DND-41 (cell line): ENCODE data around the gene DYRK2.
A peak's percentile ranks its signal among the peaks of the same experiment; 100 is the strongest.

Experiments
- ATAC-seq: fragments of 200-7000 bp; cut with Tn5 transposase; 3 replicates; pipeline ENCODE4 v1.9.1; 2021; ENCODE audit warnings: low read depth; ENCODE audit not compliant: insufficient read depth
- DNase-seq: peaks from one replicate; pipeline ENCODE4 v3.0.0-alpha.2; 2020
- H2AFZ ChIP-seq: 2 replicates; pipeline ENCODE4 v1.6.0; 2012; ENCODE audit warnings: low read depth, low read length
- H3K27ac ChIP-seq: 2 replicates; pipeline ENCODE4 v1.5.1; 2012; ENCODE audit warnings: low read length, inconsistent platforms
- H3K27me3 ChIP-seq: fragments of 200-600 bp; sonication (generic); 2 replicates; pipeline ENCODE4 v1.6.0; 2012; ENCODE audit warnings: low read length, mild to moderate bottlenecking, inconsistent platforms; ENCODE audit not compliant: insufficient read depth, poor library complexity
- H3K36me3 ChIP-seq: 2 replicates; pipeline ENCODE4 v1.5.1; 2012; ENCODE audit warnings: low read length, inconsistent platforms; ENCODE audit not compliant: insufficient read depth
- H3K4me1 ChIP-seq: 2 replicates; pipeline ENCODE4 v1.5.1; 2012; ENCODE audit warnings: mild to moderate bottlenecking, low read length; ENCODE audit not compliant: insufficient read depth
- H3K4me2 ChIP-seq: 2 replicates; pipeline ENCODE4 v1.6.0; 2012; ENCODE audit warnings: mild to moderate bottlenecking, moderate library complexity, low read length, inconsistent platforms; ENCODE audit not compliant: insufficient read depth
- H3K4me3 ChIP-seq, 2 experiments: fragments of 200-600 bp in 1 of 2; shearing (Covaris generic) in 1 of 2; 2 replicates each; pipeline ENCODE4 v1.5.1; 2012 to 2016; ENCODE audit warnings: inconsistent platforms in 2 of 2, low read length in 2 of 2, mild to moderate bottlenecking in 2 of 2, low read depth in 1 of 2, moderate library complexity in 1 of 2
- H3K79me2 ChIP-seq: 2 replicates; pipeline ENCODE4 v1.6.0; 2012; ENCODE audit warnings: low read length, inconsistent platforms; ENCODE audit not compliant: insufficient read depth
- H3K9ac ChIP-seq: 2 replicates; pipeline ENCODE4 v1.6.0; 2012; ENCODE audit warnings: low read depth, mild to moderate bottlenecking, inconsistent platforms, low read length, moderate library complexity
- H3K9me3 ChIP-seq: 2 replicates; pipeline ENCODE4 v1.5.1; 2012; ENCODE audit warnings: low read length, moderate library complexity, mild to moderate bottlenecking, inconsistent platforms; ENCODE audit not compliant: insufficient read depth, severe bottlenecking
- H4K20me1 ChIP-seq: 2 replicates; pipeline ENCODE4 v1.6.0; 2012; ENCODE audit warnings: low read length; ENCODE audit not compliant: insufficient read depth
- CTCF ChIP-seq: IDR thresholded peaks from 2 replicates; pipeline ENCODE4 v1.5.1; 2012; ENCODE audit warnings: borderline replicate concordance, low read length, moderate library complexity, mild to moderate bottlenecking; ENCODE audit not compliant: poor library complexity, severe bottlenecking; ENCODE audit errors: extremely low read depth
- EZH2 ChIP-seq: IDR thresholded peaks from 3 replicates; pipeline ENCODE4 v1.6.1; 2012; ENCODE audit warnings: borderline replicate concordance, low read depth, mild to moderate bottlenecking, moderate library complexity, low read length, inconsistent platforms; ENCODE audit not compliant: severe bottlenecking

DYRK2 gene

GRCh38 chr12:67661311-67662021, 12.9 kb downstream of the DYRK2 start:
- H3K4me3 ChIP-seq = no peak overlapping the region
- no peak overlapping the region for H2AFZ ChIP-seq
- peaks cover 71% of the 10 kb centered on the region for H3K79me2 ChIP-seq
- H3K36me3 ChIP-seq = peaks cover 79% of the 10 kb centered on the region
- H3K9ac ChIP-seq = no peak overlapping the region
- DNase-seq = no peak
- peaks cover 67% of the 10 kb centered on the region for H4K20me1 ChIP-seq
- no peaks in the 10 kb centered on the region for H3K27me3 ChIP-seq
- TF ChIP-seq EZH2 (no peak), CTCF (no peak)
- no peaks in the 10 kb centered on the region for H3K9me3 ChIP-seq
- ATAC-seq = peak; percentile 78
- H3K4me1 ChIP-seq = peaks cover 21% of the 10 kb centered on the region
- no peak overlapping the region for H3K27ac ChIP-seq
- H3K4me2 ChIP-seq = no peak overlapping the region

GRCh38 chr12:67662910-67663538, 14.5 kb downstream of the DYRK2 start:
- Histone ChIP-seq H2AFZ (no peak overlapping the region), H3K36me3 (peaks cover 63% of the 10 kb centered on the region), H3K4me2 (no peak overlapping the region), H4K20me1 (peaks cover 55% of the 10 kb centered on the region), H3K9ac (no peak overlapping the region), H3K27me3 (no peaks in the 10 kb centered on the region), H3K4me1 (peaks cover 20% of the 10 kb centered on the region), H3K27ac (no peak overlapping the region), H3K4me3 (no peak overlapping the region), H3K9me3 (no peaks in the 10 kb centered on the region), H3K79me2 (peaks cover 55% of the 10 kb centered on the region)
- TF ChIP-seq EZH2 (no peak), CTCF (no peak)
- DNase-seq = no peak
- no peak for ATAC-seq

- H3K9me3 ChIP-seq = no peaks in the 10 kb centered on the region
- H3K36me3 ChIP-seq = peaks cover 52% of the 10 kb centered on the region
- H3K9ac ChIP-seq = no peak overlapping the region
- H4K20me1 ChIP-seq = peaks cover 45% of the 10 kb centered on the region
- H3K4me1 ChIP-seq = peaks cover 17% of the 10 kb centered on the region
- peaks cover 43% of the 10 kb centered on the region for H3K79me2 ChIP-seq
- no peak overlapping the region for H3K27ac ChIP-seq
- no peak overlapping the region for H3K4me2 ChIP-seq
- no peaks in the 10 kb centered on the region for H3K27me3 ChIP-seq
- no peak for TF ChIP-seq CTCF
- TF ChIP-seq EZH2 = no peak
- DNase-seq = no peak
- no peak overlapping the region for H2AFZ ChIP-seq
- H3K4me3 ChIP-seq = no peak overlapping the region
- ATAC-seq = no peak
These were observed 15.6 kb downstream of the DYRK2 start for GRCh38 chr12:67664171-67664570.

GRCh38 chr12:67665679-67666078, 17.1 kb downstream of the DYRK2 start:
- ATAC-seq (no peak), DNase-seq (no peak)
- Histone ChIP-seq H3K4me1 (peaks cover 9% of the 10 kb centered on the region), H4K20me1 (peaks cover 36% of the 10 kb centered on the region), H2AFZ (no peak overlapping the region), H3K27ac (no peak overlapping the region), H3K27me3 (no peaks in the 10 kb centered on the region), H3K4me2 (no peak overlapping the region), H3K79me2 (peaks cover 29% of the 10 kb centered on the region), H3K36me3 (peaks cover 37% of the 10 kb centered on the region), H3K9me3 (no peaks in the 10 kb centered on the region), H3K9ac (no peak overlapping the region), H3K4me3 (no peak overlapping the region)
- TF ChIP-seq CTCF (no peak), EZH2 (no peak)
